Transverse colon (tissue), 4 donors: Measurements from ENCODE around the gene FKTN. TPM values are rescaled to one million over a fixed set of nuclear protein-coding genes. Genes with fewer than 3 reads are reported as not detected.

Experiments used
- DNase-seq: peaks from one replicate; pipeline ENCODE4 v3.0.0-alpha.2; 2019
- H3K27ac ChIP-seq, 4 donors: fragments of 200-600 bp; sonication (generic); 2 replicates each; pipeline ENCODE4 v1.5.1; 2016 to 2018; ENCODE audit warnings: inconsistent platforms in 4 of 4
- H3K27me3 ChIP-seq: fragments of 200-600 bp; sonication (generic); 2 replicates; pipeline ENCODE4 v1.5.1; 2017; ENCODE audit warnings: inconsistent platforms
- H3K36me3 ChIP-seq, 4 donors: fragments of 200-600 bp; sonication (generic); 2 replicates each; pipeline ENCODE4 v1.5.1; 2017 to 2019; ENCODE audit warnings: inconsistent platforms in 4 of 4
- H3K4me1 ChIP-seq, 4 donors: fragments of 200-600 bp; sonication (generic); 2 replicates each; pipeline ENCODE4 v1.5.1; 2017 to 2020; ENCODE audit warnings: inconsistent platforms in 4 of 4
- H3K4me3 ChIP-seq, 4 donors: fragments of 200-600 bp; sonication (generic); 1 replicate in 1 of 4; 2 replicates in 3 of 4; pipeline versions ENCODE4 v1.5.1 to v1.6.1; 2017 to 2019; ENCODE audit warnings: inconsistent platforms in 4 of 4
- H3K9me3 ChIP-seq, 2 donors: fragments of 200-600 bp; sonication (generic); 2 replicates each; pipeline ENCODE4 v1.5.1; 2017 to 2019; ENCODE audit warnings: inconsistent platforms in 2 of 2
- EP300 ChIP-seq: sonication (generic); formaldehyde crosslinking; IDR thresholded peaks from one replicate; pipeline ENCODE4 v1.6.1; 2017; ENCODE audit warnings: antibody characterized with exemption, low read depth
- POLR2A ChIP-seq: fragments of 450-650 bp; IDR thresholded peaks from one replicate; pipeline ENCODE4 v1.6.1; 2016; ENCODE audit warnings: antibody characterized with exemption, mild to moderate bottlenecking, moderate library complexity
- POLR2AphosphoS5 ChIP-seq, 3 donors: sonication (generic); formaldehyde crosslinking; IDR thresholded peaks; one replicate each; pipeline ENCODE4 v1.6.1; 2016; ENCODE audit warnings: antibody characterized with exemption in 3 of 3
- WGBS, 2 donors: methylation state at CpG; one replicate each; pipeline ENCODE4 v1.1.5; 2018; ENCODE audit warnings: low coverage in 1 of 2; 5-methylcytosine and 5-hydroxymethylcytosine counted together
- in situ Hi-C, 4 donors: fragments of 200-750 bp; cut with MboI; loops; one replicate each; pipeline versions ENCODE4 v1.15.0 to v1.15.1; 2017; ENCODE audit warnings: low sequenced_read_pairs in 3 of 4, low pct_ligation_motif_present in 1 of 4, low pct_unique_long_range_greater_than_20kb in 1 of 4
- intact Hi-C: fragments of 100-400 bp; cut with DNase I; formaldehyde crosslinking; loops from one replicate; pipeline ENCODE4 v1.15.1; 2023; ENCODE audit warnings: low total_unique reads
- total RNA-seq, 4 donors: library from RNA; depleted of rRNA; stranded (reverse); fragments of >200 nt; gene quantifications; one replicate each; pipeline ENCODE4 v1.1.0, GENCODE V29; 2016
- TF ChIP-seq, protein P1 (sequence below), 5 experiments: fragments of 200-600 bp in 3 of 5; fragments of 450-650 bp in 2 of 5; sonication (generic) in 3 of 5; IDR thresholded peaks; 1 replicate in 2 of 5; 2 replicates in 3 of 5; pipeline ENCODE4 v1.5.1; 2016 to 2017; ENCODE audit warnings: antibody characterized with exemption in 5 of 5, inconsistent platforms in 3 of 5, mild to moderate bottlenecking in 2 of 5, moderate library complexity in 1 of 5

Gene FKTN
- total RNA-seq, 4 donors from 2014 or later = 6.7 to 15.1 (median 14.5) TPM

DNA sequence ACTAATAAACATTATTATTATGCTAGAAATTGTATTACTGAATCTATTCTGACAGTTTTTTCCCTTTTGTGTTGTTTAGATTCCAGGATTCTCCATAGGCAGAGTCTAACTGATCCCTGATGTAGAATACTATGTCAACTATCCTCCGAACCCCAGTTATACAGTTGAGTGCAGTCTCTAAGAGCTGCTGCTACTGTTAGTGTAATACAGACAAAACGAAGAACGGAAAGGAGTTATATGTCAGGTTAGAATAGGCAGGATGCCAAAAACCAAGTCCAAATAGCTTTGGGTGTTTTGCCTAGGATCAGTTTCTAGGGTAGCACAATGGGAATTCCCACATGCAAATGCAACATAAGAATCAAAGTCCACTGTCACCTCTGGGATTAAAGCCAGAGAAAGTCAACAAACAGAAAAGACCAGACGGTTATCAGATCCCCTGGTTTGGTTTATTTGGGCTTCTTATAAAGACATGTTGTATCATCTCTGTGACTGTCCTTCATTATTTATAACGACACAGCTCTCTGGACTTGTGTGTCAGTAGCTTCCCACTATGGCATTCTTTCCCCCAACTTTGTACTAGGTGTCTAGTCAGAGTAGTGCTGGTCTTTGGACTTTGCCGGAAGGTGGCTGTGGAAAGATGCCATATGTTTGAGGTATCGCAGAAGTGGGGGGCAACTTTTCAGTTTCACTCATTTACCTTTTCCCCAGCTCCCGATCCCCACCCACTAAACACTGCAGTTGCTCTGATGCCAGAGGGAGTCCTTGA is 121.5 kb downstream of the FKTN start:
- H3K27ac ChIP-seq = no peak overlapping the region
- no peaks in the 10 kb centered on the region for H3K36me3 ChIP-seq
- H3K9me3 ChIP-seq = no peaks in the 10 kb centered on the region
- in situ Hi-C loops (no loop called here), intact Hi-C loops (no loop called here)
- WGBS, 2 donors = 51 to 54% methylated on average over 8 of the region's 8 CpGs
- H3K4me3 ChIP-seq = no peak overlapping the region
- DNase-seq = no peak
- H3K27me3 ChIP-seq = no peaks in the 10 kb centered on the region
- peaks cover 0 to 10% (median 5%) of the 10 kb centered on the region in 4 donors for H3K4me1 ChIP-seq
- TF ChIP-seq, protein P1, sequence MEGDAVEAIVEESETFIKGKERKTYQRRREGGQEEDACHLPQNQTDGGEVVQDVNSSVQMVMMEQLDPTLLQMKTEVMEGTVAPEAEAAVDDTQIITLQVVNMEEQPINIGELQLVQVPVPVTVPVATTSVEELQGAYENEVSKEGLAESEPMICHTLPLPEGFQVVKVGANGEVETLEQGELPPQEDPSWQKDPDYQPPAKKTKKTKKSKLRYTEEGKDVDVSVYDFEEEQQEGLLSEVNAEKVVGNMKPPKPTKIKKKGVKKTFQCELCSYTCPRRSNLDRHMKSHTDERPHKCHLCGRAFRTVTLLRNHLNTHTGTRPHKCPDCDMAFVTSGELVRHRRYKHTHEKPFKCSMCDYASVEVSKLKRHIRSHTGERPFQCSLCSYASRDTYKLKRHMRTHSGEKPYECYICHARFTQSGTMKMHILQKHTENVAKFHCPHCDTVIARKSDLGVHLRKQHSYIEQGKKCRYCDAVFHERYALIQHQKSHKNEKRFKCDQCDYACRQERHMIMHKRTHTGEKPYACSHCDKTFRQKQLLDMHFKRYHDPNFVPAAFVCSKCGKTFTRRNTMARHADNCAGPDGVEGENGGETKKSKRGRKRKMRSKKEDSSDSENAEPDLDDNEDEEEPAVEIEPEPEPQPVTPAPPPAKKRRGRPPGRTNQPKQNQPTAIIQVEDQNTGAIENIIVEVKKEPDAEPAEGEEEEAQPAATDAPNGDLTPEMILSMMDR (IDR thresholded peaks at IDR 0.05) = no peak
- TF ChIP-seq EP300 = no peak
- no peak for TF ChIP-seq POLR2A
- TF ChIP-seq POLR2AphosphoS5 (IDR thresholded peaks at IDR 0.05) = no peak

DNA sequence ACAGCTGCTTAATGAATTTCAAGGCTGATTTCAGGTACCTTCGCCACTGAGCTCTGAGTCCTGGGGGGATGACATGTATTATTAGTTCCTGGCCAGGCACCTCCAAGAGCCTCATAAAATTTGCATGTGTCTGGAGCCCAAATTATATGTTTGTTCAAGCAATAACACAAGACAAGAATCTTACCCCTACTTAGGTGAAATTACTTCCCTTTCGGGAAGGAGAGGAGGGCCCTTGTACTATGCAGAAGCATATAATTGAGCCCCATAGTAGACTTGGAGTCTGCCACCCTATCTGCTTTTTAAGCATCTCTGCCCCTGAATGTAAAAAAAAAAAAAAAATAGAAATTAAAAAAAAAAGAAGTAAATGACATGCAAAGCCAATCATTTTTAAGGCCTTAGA is 123.4 kb downstream of the FKTN start:
- WGBS, 2 donors = 82% methylated on average over 2 of the region's 2 CpGs; no CpG with 5 or more reads in 1 of the 2 donors
- H3K4me1 ChIP-seq = peaks cover 0 to 10% (median 5%) of the 10 kb centered on the region in 4 donors

DNA sequence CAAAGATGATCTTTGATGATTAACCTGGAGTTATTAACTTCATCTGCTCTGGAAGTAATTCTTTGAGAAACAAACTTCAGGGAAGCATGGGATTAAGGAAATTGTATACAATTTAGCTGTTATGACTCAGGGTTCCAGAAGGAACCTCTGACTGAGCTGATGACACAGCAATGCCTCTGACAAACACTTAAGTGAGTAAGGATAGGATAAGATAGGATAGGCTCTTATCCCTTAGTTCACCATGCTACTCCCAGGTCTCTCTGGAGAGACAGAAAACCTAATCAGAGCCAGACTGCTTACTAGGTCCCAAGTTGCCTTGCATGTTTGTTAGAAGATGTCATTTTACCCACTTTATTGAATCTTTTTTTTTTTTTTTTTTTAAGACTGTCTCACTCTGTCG is 123.8 kb downstream of the FKTN start:
- H3K9me3 ChIP-seq = no peaks in the 10 kb centered on the region
- H3K27ac ChIP-seq = no peak overlapping the region
- no peaks in the 10 kb centered on the region for H3K36me3 ChIP-seq
- no peak for DNase-seq
- in situ Hi-C loops = no loop called here
- TF ChIP-seq, protein P1 (IDR thresholded peaks at IDR 0.05) = no peak
- TF ChIP-seq EP300 (no peak), POLR2AphosphoS5 (IDR thresholded peaks at IDR 0.05) (no peak), POLR2A (no peak)
- H3K4me1 ChIP-seq = peaks cover 0 to 10% (median 5%) of the 10 kb centered on the region in 4 donors
- WGBS, 2 donors = 67 to 93% methylated on average over 1 of the region's 1 CpG
- intact Hi-C loops = no loop called here
- H3K27me3 ChIP-seq = no peaks in the 10 kb centered on the region
- no peak overlapping the region for H3K4me3 ChIP-seq

More for the DNA sequence above, 123.4 kb downstream of the FKTN start:
- Histone ChIP-seq H3K36me3 (no peaks in the 10 kb centered on the region), H3K4me3 (no peak overlapping the region), H3K9me3 (no peaks in the 10 kb centered on the region), H3K27ac (no peak overlapping the region), H3K27me3 (no peaks in the 10 kb centered on the region)
- TF ChIP-seq POLR2AphosphoS5 (IDR thresholded peaks at IDR 0.05) = no peak
- in situ Hi-C loops = no loop called here
- no peak for DNase-seq
- intact Hi-C loops = no loop called here

DNA sequence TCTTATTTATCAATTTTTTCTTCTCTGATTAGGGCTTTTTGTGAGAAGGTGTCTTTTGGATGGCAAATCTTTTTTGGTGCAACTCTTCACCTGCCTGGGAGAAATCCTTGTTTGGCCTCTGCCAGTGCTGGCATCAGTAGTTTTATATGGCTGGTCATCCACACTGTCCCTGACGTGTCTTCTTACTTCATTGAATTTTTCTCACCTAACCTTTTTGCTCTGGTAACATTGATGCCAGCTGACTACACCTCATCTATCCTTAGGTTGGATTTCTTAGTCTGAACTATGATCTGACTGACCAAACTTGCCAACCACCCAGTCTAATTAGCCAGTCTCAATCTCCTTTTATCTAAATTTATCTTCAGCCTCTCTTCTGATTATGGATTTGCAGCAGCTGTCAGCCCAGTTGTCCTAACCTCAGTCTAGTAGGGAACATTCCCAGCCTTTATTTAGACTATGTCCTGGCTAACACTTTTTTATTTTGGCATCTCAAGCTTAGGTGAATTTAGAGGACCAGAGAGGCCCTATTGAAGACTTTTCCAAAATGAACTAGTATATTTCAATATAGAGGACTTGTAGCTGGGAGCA is 125.9 kb downstream of the FKTN start:
- TF ChIP-seq EP300 (no peak), POLR2AphosphoS5 (IDR thresholded peaks at IDR 0.05) (no peak), POLR2A (no peak)
- TF ChIP-seq, protein P1 (IDR thresholded peaks at IDR 0.05) = no peak
- H3K4me3 ChIP-seq = no peak overlapping the region
- in situ Hi-C loops = no loop called here
- 88 to 94% methylated on average over 1 of the region's 1 CpG for WGBS, 2 donors
- DNase-seq = no peak
- H3K27ac ChIP-seq = no peak overlapping the region
- intact Hi-C loops = no loop called here
- peaks cover 0 to 10% (median 5%) of the 10 kb centered on the region in 4 donors for H3K4me1 ChIP-seq
- H3K36me3 ChIP-seq = no peaks in the 10 kb centered on the region
- no peaks in the 10 kb centered on the region for H3K27me3 ChIP-seq
- no peaks in the 10 kb centered on the region for H3K9me3 ChIP-seq
